Prostate gland (tissue), 2 donors: ENCODE results near the gene CES2. TPM values are rescaled to one million over a fixed set of nuclear protein-coding genes. Genes with fewer than 3 reads are reported as not detected.

Experiments used
- DNase-seq: peaks from one replicate; pipeline ENCODE4 v3.0.0-alpha.2; 2019; ENCODE audit warnings: low spot score
- H3K27ac ChIP-seq, 2 donors: fragments of 200-600 bp; sonication (generic); 2 replicates each; pipeline ENCODE4 v1.5.1; 2017 to 2019
- H3K27me3 ChIP-seq: fragments of 200-600 bp; sonication (generic); replicated peaks from 2 replicates; pipeline ENCODE4 v1.5.1; 2019; ENCODE audit not compliant: insufficient read depth
- H3K36me3 ChIP-seq, 2 donors: fragments of 200-600 bp; sonication (generic); 1 replicate in 1 of 2; 2 replicates in 1 of 2; pipeline versions ENCODE4 v1.5.1 to v1.8.1; 2017 to 2019
- H3K4me1 ChIP-seq: fragments of 200-600 bp; sonication (generic); replicated peaks from 2 replicates; pipeline ENCODE4 v1.5.1; 2019
- H3K4me3 ChIP-seq, 2 donors: fragments of 200-600 bp; sonication (generic); 2 replicates each; pipeline ENCODE4 v1.5.1; 2017 to 2019
- H3K9me3 ChIP-seq: fragments of 200-600 bp; sonication (generic); 2 replicates; pipeline ENCODE4 v1.5.1; 2017
- CTCF ChIP-seq, 4 experiments: fragments of 200-600 bp in 2 of 4; fragments of 450-650 bp in 2 of 4; sonication (generic) in 2 of 4; IDR thresholded peaks; 1 replicate in 3 of 4; 2 replicates in 1 of 4; pipeline ENCODE4 v1.5.1; 2016 to 2019; ENCODE audit warnings: antibody characterized with exemption in 4 of 4, mild to moderate bottlenecking in 2 of 4, moderate library complexity in 2 of 4
- POLR2A ChIP-seq: fragments of 450-650 bp; IDR thresholded peaks from one replicate; pipeline ENCODE4 v1.6.1; 2016; ENCODE audit warnings: antibody characterized with exemption, mild to moderate bottlenecking
- POLR2AphosphoS5 ChIP-seq: sonication (generic); formaldehyde crosslinking; IDR thresholded peaks from one replicate; pipeline ENCODE4 v1.6.1; 2017; ENCODE audit warnings: antibody characterized with exemption
- WGBS: methylation state at CpG from one replicate; pipeline ENCODE4 v1.1.5; 2018; 5-methylcytosine and 5-hydroxymethylcytosine counted together
- intact Hi-C: fragments of 100-400 bp; cut with DNase I; formaldehyde crosslinking; loops from one replicate; pipeline ENCODE4 v1.14.2; 2022
- total RNA-seq, 2 donors: library from RNA; depleted of rRNA; stranded (reverse); fragments of >200 nt; gene quantifications; one replicate each; pipeline ENCODE4 v1.1.0, GENCODE V29; 2016

The CES2 gene
- total RNA-seq, 2 donors from 2014 or later: 36.3 to 61.5 TPM

GRCh38 chr16:66928702-66929388 lies 6.5 kb upstream of the CES2 start:
- Histone ChIP-seq H3K36me3 (no peaks in the 10 kb centered on the region), H3K27ac (no peak overlapping the region), H3K4me1 (peaks cover 18% of the 10 kb centered on the region), H3K4me3 (no peak overlapping the region), H3K9me3 (no peaks in the 10 kb centered on the region), H3K27me3 (no peaks in the 10 kb centered on the region)
- WGBS: 69% methylated on average over 10 of the region's 10 CpGs
- TF ChIP-seq CTCF (IDR thresholded peaks at IDR 0.05): no peak
- no peak for TF ChIP-seq POLR2A
- no peak for TF ChIP-seq POLR2AphosphoS5
- intact Hi-C loops: no loop called here
- no peak for DNase-seq

- WGBS: 67% methylated on average over 4 of the region's 4 CpGs
- no peak for DNase-seq
- H3K36me3 ChIP-seq: no peaks in the 10 kb centered on the region
- H3K27me3 ChIP-seq: no peaks in the 10 kb centered on the region
- intact Hi-C loops: no loop called here
- no peak overlapping the region for H3K4me3 ChIP-seq
- H3K27ac ChIP-seq: no peak overlapping the region
- no peak for TF ChIP-seq POLR2A
- TF ChIP-seq CTCF (IDR thresholded peaks at IDR 0.05): no peak
- no peak for TF ChIP-seq POLR2AphosphoS5
- peaks cover 16% of the 10 kb centered on the region for H3K4me1 ChIP-seq
- no peaks in the 10 kb centered on the region for H3K9me3 ChIP-seq
Observed at GRCh38 chr16:66930189-66930588, 5.1 kb upstream of the CES2 start.

GRCh38 chr16:66931665-66932064 lies 3.7 kb upstream of the CES2 start:
- no peaks in the 10 kb centered on the region for H3K36me3 ChIP-seq
- peaks cover 22% of the 10 kb centered on the region for H3K4me1 ChIP-seq
- H3K27me3 ChIP-seq: no peaks in the 10 kb centered on the region
- no peak for DNase-seq
- H3K9me3 ChIP-seq: no peaks in the 10 kb centered on the region
- WGBS: 89% methylated on average over 2 of the region's 2 CpGs
- no peak overlapping the region for H3K27ac ChIP-seq
- TF ChIP-seq CTCF (IDR thresholded peaks at IDR 0.05): no peak
- TF ChIP-seq POLR2A: no peak
- no peak for TF ChIP-seq POLR2AphosphoS5
- no peak overlapping the region for H3K4me3 ChIP-seq
- intact Hi-C loops: no loop called here

- no peaks in the 10 kb centered on the region for H3K27me3 ChIP-seq
- intact Hi-C loops: no loop called here
- no peak overlapping the region for H3K27ac ChIP-seq
- peaks cover 22% of the 10 kb centered on the region for H3K4me1 ChIP-seq
- H3K9me3 ChIP-seq: no peaks in the 10 kb centered on the region
- H3K4me3 ChIP-seq: no peak overlapping the region
- TF ChIP-seq CTCF (IDR thresholded peaks at IDR 0.05): no peak
- no peak for TF ChIP-seq POLR2AphosphoS5
- TF ChIP-seq POLR2A: no peak
- DNase-seq: no peak
- WGBS: 89% methylated on average over 4 of the region's 4 CpGs
- no peaks in the 10 kb centered on the region for H3K36me3 ChIP-seq
Observed at GRCh38 chr16:66932076-66932475, 3.2 kb upstream of the CES2 start.

GRCh38 chr16:66933776-66934137 lies 1.6 kb upstream of the CES2 start:
- TF ChIP-seq POLR2A (no peak), CTCF (IDR thresholded peaks at IDR 0.05) (no peak), POLR2AphosphoS5 (no peak)
- peaks cover 22% of the 10 kb centered on the region for H3K4me1 ChIP-seq

More at GRCh38 chr16:66933776-66934137, 1.6 kb upstream of the CES2 start:
- intact Hi-C loops: no loop called here
- peak overlapping the region; percentile 99 to 100 for H3K4me3 ChIP-seq
- no peaks in the 10 kb centered on the region for H3K36me3 ChIP-seq
- no peaks in the 10 kb centered on the region for H3K27me3 ChIP-seq
- WGBS: 1% methylated on average over 12 of the region's 12 CpGs
- no peaks in the 10 kb centered on the region for H3K9me3 ChIP-seq
- peak overlapping the region; percentile 89 to 92 for H3K27ac ChIP-seq
- DNase-seq: no peak
